GM18870 (cell line): ENCODE data around the gene JUND.

Experiments used
- ATAC-seq: cut with Tn5 transposase; IDR thresholded peaks from one replicate; pipeline ENCODE4 v1.9.1; 2021; ENCODE audit warnings: moderate library complexity; ENCODE audit not compliant: unreplicated experiment

Gene JUND

GRCh38 chr19:18291019-18291524 lies 9.7 kb upstream of the JUND start:
- ATAC-seq, result no peak

GRCh38 chr19:18290302-18291018 lies 9.0 kb upstream of the JUND start:
- ATAC-seq, result no peak

- no peak for ATAC-seq
Measured at GRCh38 chr19:18289471-18290301, 8.3 kb upstream of the JUND start.

GRCh38 chr19:18287836-18288772 lies 6.7 kb upstream of the JUND start:
- no peak for ATAC-seq

GRCh38 chr19:18286973-18287635 lies 5.7 kb upstream of the JUND start:
- ATAC-seq, result no peak

GRCh38 chr19:18284712-18285360 lies 3.4 kb upstream of the JUND start:
- ATAC-seq, result no peak

GRCh38 chr19:18283338-18283737 lies 1.9 kb upstream of the JUND start:
- ATAC-seq, result no peak

- ATAC-seq, result no peak
Measured at GRCh38 chr19:18282788-18283141, 1.3 kb upstream of the JUND start.

- no peak for ATAC-seq
Measured at GRCh38 chr19:18282021-18282787, 782 bp upstream of the JUND start.

GRCh38 chr19:18280247-18281081 lies 958 bp downstream of the JUND start:
- ATAC-seq, result no peak

- ATAC-seq, result no peak
Measured at GRCh38 chr19:18279516-18280246, 1.7 kb downstream of the JUND start.

GRCh38 chr19:18279266-18279515 lies 2.2 kb downstream of the JUND start:
- ATAC-seq, result no peak

- no peak for ATAC-seq
Measured at GRCh38 chr19:18278521-18279265, 2.7 kb downstream of the JUND start.

GRCh38 chr19:18274781-18275356 lies 6.6 kb downstream of the JUND start:
- ATAC-seq, result no peak

GRCh38 chr19:18274219-18274780 lies 7.1 kb downstream of the JUND start, which contains the start of gene IQCN:
Gene IQCN (minus strand): TSS chr19:18274452. CDS start chr19:18269478, 4,974 bp downstream.
- ATAC-seq, result no peak

GRCh38 chr19:18273561-18274218 lies 7.7 kb downstream of the JUND start:
- no peak for ATAC-seq
